Neural progenitor cell (in vitro differentiated cells): ENCODE results near the gene NFE2L1. TPM values are rescaled to one million over a fixed set of nuclear protein-coding genes. Genes with fewer than 3 reads are reported as not detected.
A peak's percentile ranks its signal among the peaks of the same experiment; 100 is the strongest.

ENCODE experiments used
- DNase-seq: peaks from one replicate; pipeline ENCODE4 v3.0.0-alpha.2; 2016; ENCODE audit warnings: low spot score
- H2AFZ ChIP-seq: fragments of 200-600 bp; sonication (generic); replicated peaks from 2 replicates; pipeline ENCODE4 v1.6.1; 2016; ENCODE audit warnings: antibody characterized with exemption
- H3F3A ChIP-seq: fragments of 200-600 bp; sonication (generic); 2 replicates; pipeline ENCODE4 v1.6.1; 2016; ENCODE audit warnings: antibody characterized with exemption, low read depth
- H3K27ac ChIP-seq: fragments of 200-600 bp; sonication (generic); 2 replicates; pipeline ENCODE4 v1.5.1; 2016; ENCODE audit warnings: mild to moderate bottlenecking
- H3K27me3 ChIP-seq: fragments of 200-600 bp; sonication (generic); 2 replicates; pipeline ENCODE4 v1.6.1; 2016; ENCODE audit warnings: mild to moderate bottlenecking, moderate library complexity
- H3K36me3 ChIP-seq: fragments of 200-600 bp; sonication (generic); 2 replicates; pipeline ENCODE4 v1.5.1; 2016
- H3K4me1 ChIP-seq: fragments of 200-600 bp; sonication (generic); 2 replicates; pipeline ENCODE4 v1.6.1; 2016; ENCODE audit warnings: mixed run types
- H3K4me2 ChIP-seq: fragments of 200-600 bp; sonication (generic); 2 replicates; pipeline ENCODE4 v1.6.1; 2016
- H3K4me3 ChIP-seq: fragments of 200-600 bp; sonication (generic); 2 replicates; pipeline ENCODE4 v1.5.1; 2016
- H3K79me2 ChIP-seq: fragments of 200-600 bp; sonication (generic); 2 replicates; pipeline ENCODE4 v1.6.1; 2016; ENCODE audit warnings: low read depth
- H3K9ac ChIP-seq: fragments of 200-600 bp; sonication (generic); 2 replicates; pipeline ENCODE4 v1.6.1; 2016
- H3K9me3 ChIP-seq: fragments of 200-600 bp; sonication (generic); 2 replicates; pipeline ENCODE4 v1.5.1; 2016; ENCODE audit warnings: low read depth
- H4K20me1 ChIP-seq: fragments of 200-600 bp; sonication (generic); 2 replicates; pipeline ENCODE4 v1.6.1; 2016; ENCODE audit warnings: low read depth
- H3K27ac Mint-ChIP-seq: 3 replicates; pipeline ENCODE4 v1.8.0; 2021; ENCODE audit warnings: mixed read lengths
- H3K27me3 Mint-ChIP-seq: 2 replicates; pipeline ENCODE4 v1.8.0; 2022; ENCODE audit warnings: low read depth, mild to moderate bottlenecking, inconsistent platforms, moderate library complexity, mixed read lengths; ENCODE audit not compliant: insufficient read depth
- H3K36me3 Mint-ChIP-seq: 3 replicates; pipeline ENCODE4 v1.8.0; 2021; ENCODE audit warnings: mixed read lengths
- H3K4me1 Mint-ChIP-seq: 3 replicates; pipeline ENCODE4 v1.8.0; 2021; ENCODE audit warnings: mixed read lengths
- H3K4me3 Mint-ChIP-seq: 3 replicates; pipeline ENCODE4 v1.8.0; 2021; ENCODE audit warnings: mild to moderate bottlenecking, moderate library complexity, mixed read lengths
- H3K9me3 Mint-ChIP-seq: 3 replicates; pipeline ENCODE4 v1.8.0; 2020; ENCODE audit warnings: mixed read lengths
- CTCF ChIP-seq: fragments of 200-600 bp; sonication (generic); IDR thresholded peaks from 2 replicates; pipeline ENCODE4 v1.5.1; 2017; ENCODE audit warnings: antibody characterized with exemption, mild to moderate bottlenecking
- EZH2 ChIP-seq: fragments of 200-600 bp; sonication (generic); IDR thresholded peaks from 2 replicates; pipeline ENCODE4 v1.6.1; 2017; ENCODE audit warnings: antibody characterized with exemption, mild to moderate bottlenecking, moderate library complexity
- EZH2phosphoT487 ChIP-seq: fragments of 200-600 bp; sonication (generic); IDR thresholded peaks from 2 replicates; pipeline ENCODE4 v1.6.1; 2017; ENCODE audit warnings: antibody characterized with exemption
- total RNA-seq: library from RNA; depleted of rRNA; stranded (reverse); fragments of >200 nt; gene quantifications from 2 replicates; pipeline ENCODE4 v1.2.3, GENCODE V29; 2015; ENCODE audit warnings: low replicate concordance

Gene NFE2L1
- total RNA-seq, 1 donor from 2014 or later = 104 TPM

DNA sequence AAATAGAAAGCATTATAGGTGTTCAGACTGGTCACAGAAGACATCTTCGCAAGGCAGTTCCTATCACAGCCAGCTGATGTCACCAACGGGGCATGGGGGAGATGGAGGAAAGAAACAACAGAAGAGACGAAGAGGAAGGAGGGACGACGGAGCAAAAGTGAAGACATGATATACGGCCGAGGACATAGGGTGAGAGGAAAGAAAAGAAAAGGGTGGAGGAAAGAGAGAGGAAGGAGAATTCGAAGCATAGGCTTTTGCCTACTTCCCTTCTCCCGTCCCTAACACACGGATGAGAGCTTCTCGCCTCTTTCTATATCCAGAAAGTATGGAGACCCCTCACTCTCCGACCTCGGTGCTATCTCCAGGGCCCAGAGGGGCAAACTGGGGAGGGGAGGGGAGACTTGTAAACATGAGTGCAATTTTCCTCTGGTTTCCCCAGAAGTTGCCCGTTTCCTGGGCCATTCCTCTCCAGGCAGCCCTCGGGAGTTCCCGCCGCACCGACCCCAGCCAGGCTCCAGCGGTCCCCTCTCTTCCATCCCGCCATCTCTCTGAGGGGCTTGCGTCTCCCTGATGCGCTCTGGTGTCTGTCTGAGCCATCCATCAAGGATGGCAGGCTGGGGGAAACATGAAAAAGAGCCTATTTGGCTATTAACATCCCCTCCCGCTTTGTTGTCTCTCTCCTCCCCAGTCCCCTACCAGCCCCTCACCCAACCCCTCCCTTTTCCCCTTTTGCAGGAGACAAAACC lies 36.6 kb upstream of the NFE2L1 start:
- peak overlapping the region; percentile 81 for H3K4me3 Mint-ChIP-seq
- peak; percentile 64 for DNase-seq
- H3K4me1 Mint-ChIP-seq = peaks cover 77% of the 10 kb centered on the region

GRCh38 chr17:48012151-48012520 lies 36.0 kb upstream of the NFE2L1 start:
- no peaks in the 10 kb centered on the region for H3K27me3 ChIP-seq
- H4K20me1 ChIP-seq = no peaks in the 10 kb centered on the region
- H3K36me3 ChIP-seq = no peaks in the 10 kb centered on the region
- Mint-ChIP-seq H3K4me1 (peaks cover 74% of the 10 kb centered on the region), H3K27ac (peak overlapping the region; percentile 98), H3K36me3 (no peaks in the 10 kb centered on the region), H3K27me3 (peaks cover 7% of the 10 kb centered on the region), H3K4me3 (peak overlapping the region; percentile 81), H3K9me3 (no peaks in the 10 kb centered on the region)
- peak overlapping the region; percentile 28 for H2AFZ ChIP-seq
- peak overlapping the region; percentile 52 for H3K4me3 ChIP-seq
- H3K9ac ChIP-seq = no peak overlapping the region
- peak overlapping the region; percentile 97 for H3K4me2 ChIP-seq
- H3K9me3 ChIP-seq = no peaks in the 10 kb centered on the region
- TF ChIP-seq CTCF = peak; percentile 9
- TF ChIP-seq EZH2 = no peak
- H3K79me2 ChIP-seq = no peaks in the 10 kb centered on the region
- peak; percentile 94 for DNase-seq
- peaks cover 59% of the 10 kb centered on the region for H3K4me1 ChIP-seq
- H3K27ac ChIP-seq = no peak overlapping the region
- H3F3A ChIP-seq = peaks cover 57% of the 10 kb centered on the region

More for the DNA sequence above, 36.6 kb upstream of the NFE2L1 start:
- no peaks in the 10 kb centered on the region for H3K36me3 ChIP-seq
- peak overlapping the region; percentile 28 for H2AFZ ChIP-seq
- H3K27me3 Mint-ChIP-seq = peaks cover 7% of the 10 kb centered on the region
- no peaks in the 10 kb centered on the region for H3K79me2 ChIP-seq
- peak overlapping the region; percentile 97 for H3K4me2 ChIP-seq
- no peaks in the 10 kb centered on the region for H3K27me3 ChIP-seq
- H3K4me1 ChIP-seq = peaks cover 64% of the 10 kb centered on the region
- no peaks in the 10 kb centered on the region for H3K36me3 Mint-ChIP-seq
- peak overlapping the region; percentile 52 for H3K4me3 ChIP-seq
- H3K9me3 Mint-ChIP-seq = no peaks in the 10 kb centered on the region
- H3K27ac ChIP-seq = no peak overlapping the region
- H4K20me1 ChIP-seq = no peaks in the 10 kb centered on the region
- peaks cover 62% of the 10 kb centered on the region for H3F3A ChIP-seq
- no peaks in the 10 kb centered on the region for H3K9me3 ChIP-seq
- H3K27ac Mint-ChIP-seq = peak overlapping the region; percentile 98
- TF ChIP-seq EZH2phosphoT487 (no peak), EZH2 (no peak), CTCF (peak; percentile 60)
- H3K9ac ChIP-seq = no peak overlapping the region

GRCh38 chr17:48012654-48013053 lies 35.5 kb upstream of the NFE2L1 start:
- Mint-ChIP-seq H3K9me3 (no peaks in the 10 kb centered on the region), H3K36me3 (no peaks in the 10 kb centered on the region), H3K4me1 (peaks cover 73% of the 10 kb centered on the region), H3K4me3 (peak overlapping the region; percentile 53), H3K27ac (peak overlapping the region; percentile 95), H3K27me3 (peaks cover 9% of the 10 kb centered on the region)
- H3K9me3 ChIP-seq = no peaks in the 10 kb centered on the region
- H3F3A ChIP-seq = peaks cover 54% of the 10 kb centered on the region
- peaks cover 59% of the 10 kb centered on the region for H3K4me1 ChIP-seq
- H3K4me3 ChIP-seq = no peak overlapping the region
- peak overlapping the region; percentile 97 for H3K4me2 ChIP-seq
- H3K79me2 ChIP-seq = no peaks in the 10 kb centered on the region
- TF ChIP-seq EZH2 (no peak), CTCF (no peak), EZH2phosphoT487 (no peak)
- H3K27me3 ChIP-seq = no peaks in the 10 kb centered on the region
- H3K9ac ChIP-seq = no peak overlapping the region
- no peak overlapping the region for H3K27ac ChIP-seq
- DNase-seq = no peak
- no peaks in the 10 kb centered on the region for H3K36me3 ChIP-seq
- no peak overlapping the region for H2AFZ ChIP-seq
- H4K20me1 ChIP-seq = no peaks in the 10 kb centered on the region
